GM12874 (cell line): ENCODE data around the gene LHFPL6.

Experiments
- CTCF ChIP-seq: IDR thresholded peaks from 2 replicates; pipeline ENCODE4 v1.5.1; 2011; ENCODE audit warnings: low read depth, mild to moderate bottlenecking, control low read depth, low read length, moderate library complexity; ENCODE audit not compliant: insufficient read depth

LHFPL6 gene

GRCh38 chr13:39306639-39307589 lies 296.1 kb downstream of the LHFPL6 start:
- TF ChIP-seq CTCF: no peak

- TF ChIP-seq CTCF: no peak
These were observed 300.2 kb downstream of the LHFPL6 start for GRCh38 chr13:39302820-39303219.

- no peak for TF ChIP-seq CTCF
These were observed 304.0 kb downstream of the LHFPL6 start for GRCh38 chr13:39298951-39299350.

GRCh38 chr13:39297664-39298171 lies 305.3 kb downstream of the LHFPL6 start:
- no peak for TF ChIP-seq CTCF

DNA sequence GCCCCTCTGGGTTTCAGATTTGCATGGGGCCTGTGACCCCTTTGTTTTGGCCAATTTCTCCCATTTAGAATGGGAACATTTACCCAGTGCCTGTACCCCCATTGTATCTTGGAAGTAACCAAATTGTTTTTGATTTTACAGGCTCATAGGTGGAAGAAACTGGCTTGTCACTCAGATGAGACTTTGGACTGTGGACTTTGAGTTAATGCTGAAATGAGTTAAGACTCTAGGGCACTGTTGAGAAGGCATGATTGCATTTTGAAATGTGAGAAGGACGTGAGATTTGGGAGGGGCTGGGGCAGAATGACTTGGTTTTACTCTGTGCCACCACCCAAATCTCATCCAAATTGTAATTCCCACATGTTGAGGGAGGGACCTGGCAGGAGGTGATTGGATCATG lies 306.0 kb downstream of the LHFPL6 start:
- no peak for TF ChIP-seq CTCF

DNA sequence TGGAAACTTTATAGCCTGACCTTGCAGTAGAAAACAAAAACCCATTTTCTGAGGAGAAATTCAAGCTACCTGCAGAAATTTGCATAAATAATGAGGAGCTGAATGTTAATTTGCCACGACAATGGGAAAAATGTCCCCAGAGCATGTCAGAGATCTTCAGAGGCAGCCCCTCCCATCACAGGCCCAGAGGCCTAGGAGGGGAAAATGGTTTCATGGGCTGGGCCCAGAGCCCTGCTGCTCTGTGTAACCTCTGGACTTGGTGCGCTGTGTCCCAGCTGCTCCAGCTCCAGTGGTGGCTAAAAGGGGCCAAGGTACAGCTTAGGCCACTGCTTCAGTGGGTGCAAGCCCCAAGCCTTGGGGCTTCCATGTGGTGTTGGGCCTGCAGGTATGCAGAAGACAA lies 306.8 kb downstream of the LHFPL6 start:
- TF ChIP-seq CTCF: no peak
